HEK293T (cell line): ENCODE measurements around the gene CCT3.

Source experiments
- CTCF ChIA-PET: fragments of 350-600 bp; formaldehyde crosslinking; extraction: SDS; loops from one replicate; lab custom pipeline; 2021; ENCODE audit warnings: antibody characterized with exemption, inconsistent platforms; lab: Yijun Ruan, JAX
- POLR2A ChIA-PET: fragments of 350-600 bp; formaldehyde crosslinking; extraction: SDS; loops from one replicate; lab custom pipeline; 2020; ENCODE audit warnings: antibody characterized with exemption, inconsistent platforms; lab: Yijun Ruan, JAX
- DNase-seq: peaks from one replicate; pipeline ENCODE4 v3.0.0; 2012; ENCODE audit warnings: mixed read lengths; ENCODE audit errors: extremely low spot score
- ARNT ChIP-seq: fragments of 450-650 bp; IDR thresholded peaks from 2 replicates; pipeline ENCODE4 v1.6.1; 2017; ENCODE audit warnings: mild to moderate bottlenecking
- BHLHE40 ChIP-seq: fragments of 450-650 bp; IDR thresholded peaks from 2 replicates; pipeline ENCODE4 v1.6.1; 2016; ENCODE audit warnings: mild to moderate bottlenecking, moderate library complexity, borderline replicate concordance
- CTBP1 ChIP-seq: fragments of 450-650 bp; IDR thresholded peaks from 2 replicates; pipeline ENCODE4 v1.6.1; 2016; ENCODE audit warnings: borderline replicate concordance
- ELF4 ChIP-seq: fragments of 450-650 bp; IDR thresholded peaks from 2 replicates; pipeline ENCODE4 v1.6.1; 2017; ENCODE audit warnings: antibody characterized with exemption
- FOXA1 ChIP-seq: fragments of 450-650 bp; IDR thresholded peaks from 2 replicates; pipeline ENCODE4 v1.6.1; 2016; ENCODE audit warnings: mild to moderate bottlenecking
- FOXK2 ChIP-seq: fragments of 450-650 bp; IDR thresholded peaks from 2 replicates; pipeline ENCODE4 v1.6.1; 2016; ENCODE audit warnings: mild to moderate bottlenecking
- FOXM1 ChIP-seq: fragments of 450-650 bp; IDR thresholded peaks from 2 replicates; pipeline ENCODE4 v1.6.1; 2017; ENCODE audit warnings: mild to moderate bottlenecking, borderline replicate concordance
- HDGF ChIP-seq: fragments of 450-650 bp; IDR thresholded peaks from 2 replicates; pipeline ENCODE4 v1.6.1; 2017; ENCODE audit warnings: antibody characterized with exemption, borderline replicate concordance
- L3MBTL2 ChIP-seq: fragments of 450-650 bp; conservative IDR thresholded peaks from 2 replicates; pipeline ENCODE4 v1.6.1; 2016; ENCODE audit warnings: mild to moderate bottlenecking
- LEF1 ChIP-seq: fragments of 450-650 bp; IDR thresholded peaks from 2 replicates; pipeline ENCODE4 v1.6.1; 2017; ENCODE audit warnings: mild to moderate bottlenecking, borderline replicate concordance
- NFRKB ChIP-seq: fragments of 450-650 bp; IDR thresholded peaks from 2 replicates; pipeline ENCODE4 v1.6.1; 2016; ENCODE audit warnings: mild to moderate bottlenecking, moderate library complexity
- SP1 ChIP-seq: fragments of 450-650 bp; IDR thresholded peaks from 2 replicates; pipeline ENCODE4 v1.6.1; 2017
- SUZ12 ChIP-seq: fragments of 450-650 bp; IDR thresholded peaks from 2 replicates; pipeline ENCODE4 v1.6.1; 2016; ENCODE audit warnings: mild to moderate bottlenecking
- TARDBP ChIP-seq: fragments of 450-650 bp; IDR thresholded peaks from 2 replicates; pipeline ENCODE4 v1.6.1; 2016
- ZNF384 ChIP-seq: fragments of 450-650 bp; IDR thresholded peaks from 2 replicates; pipeline ENCODE4 v1.6.1; 2016
- TF ChIP-seq, protein P1 (sequence below): fragments of 450-650 bp; IDR thresholded peaks from 2 replicates; pipeline ENCODE4 v1.6.1; 2016

The CCT3 gene

GRCh38 chr1:156360534-156360933 is 22.4 kb upstream of the CCT3 start:
- no peak for DNase-seq
- ChIA-PET CTCF (interaction anchor here (0.7 to 0.9 kb wide), 2 partner anchors 24 to 97 kb away, joined by 3 to 4 read pairs; no protein-coding TSS in a partner anchor), POLR2A (interaction anchor here (3.0 kb wide), 1 partner anchor 78 kb away, joined by 10 read pairs; the partner anchor contains the start of gene SMG5)
- TF ChIP-seq TARDBP (no peak), SUZ12 (no peak), FOXM1 (no peak), NFRKB (no peak), ELF4 (no peak)
- TF ChIP-seq, protein P1, sequence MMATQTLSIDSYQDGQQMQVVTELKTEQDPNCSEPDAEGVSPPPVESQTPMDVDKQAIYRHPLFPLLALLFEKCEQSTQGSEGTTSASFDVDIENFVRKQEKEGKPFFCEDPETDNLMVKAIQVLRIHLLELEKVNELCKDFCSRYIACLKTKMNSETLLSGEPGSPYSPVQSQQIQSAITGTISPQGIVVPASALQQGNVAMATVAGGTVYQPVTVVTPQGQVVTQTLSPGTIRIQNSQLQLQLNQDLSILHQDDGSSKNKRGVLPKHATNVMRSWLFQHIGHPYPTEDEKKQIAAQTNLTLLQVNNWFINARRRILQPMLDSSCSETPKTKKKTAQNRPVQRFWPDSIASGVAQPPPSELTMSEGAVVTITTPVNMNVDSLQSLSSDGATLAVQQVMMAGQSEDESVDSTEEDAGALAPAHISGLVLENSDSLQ, result no peak

- DNase-seq, result peak; percentile 73
- no peak for TF ChIP-seq SUZ12
- no peak for TF ChIP-seq CTBP1
- no peak for TF ChIP-seq ARNT
- TF ChIP-seq FOXA1, result no peak
- TF ChIP-seq, protein P1, result no peak
- no peak for TF ChIP-seq ZNF384
- TF ChIP-seq L3MBTL2, result no peak
- no peak for TF ChIP-seq TARDBP
- POLR2A ChIA-PET, result interaction anchor here (1.4 to 3.0 kb wide), 2 partner anchors 11 to 77 kb away, joined by 3 to 10 read pairs; partner anchors contain the start of gene SMG5
- CTCF ChIA-PET, result interaction anchor here (0.6 to 1.9 kb wide), 6 partner anchors 11 to 323 kb away, joined by 3 to 6 read pairs (median 4); partner anchors contain the start of gene SMG5
Measured at GRCh38 chr1:156359973-156360372, 21.9 kb upstream of the CCT3 start.

GRCh38 chr1:156359249-156359648 is 21.2 kb upstream of the CCT3 start:
- no peak for TF ChIP-seq FOXA1
- no peak for TF ChIP-seq LEF1
- TF ChIP-seq SUZ12, result no peak
- no peak for TF ChIP-seq TARDBP
- no peak for TF ChIP-seq FOXK2
- no peak for TF ChIP-seq ARNT
- TF ChIP-seq FOXM1, result no peak
- TF ChIP-seq ELF4, result no peak
- no peak for TF ChIP-seq L3MBTL2
- TF ChIP-seq HDGF, result no peak
- no peak for TF ChIP-seq BHLHE40
- no peak for DNase-seq
- CTCF ChIA-PET, result interaction anchor here (0.5 to 1.9 kb wide), 16 partner anchors 12 to 330 kb away, joined by 3 to 12 read pairs (median 4); partner anchors contain the start of gene SMG5
- POLR2A ChIA-PET, result interaction anchor here (1.1 to 3.0 kb wide), 4 partner anchors 12 to 77 kb away, joined by 3 to 10 read pairs (median 4); partner anchors contain the start of genes CCT3, SMG5 and TSACC

DNA sequence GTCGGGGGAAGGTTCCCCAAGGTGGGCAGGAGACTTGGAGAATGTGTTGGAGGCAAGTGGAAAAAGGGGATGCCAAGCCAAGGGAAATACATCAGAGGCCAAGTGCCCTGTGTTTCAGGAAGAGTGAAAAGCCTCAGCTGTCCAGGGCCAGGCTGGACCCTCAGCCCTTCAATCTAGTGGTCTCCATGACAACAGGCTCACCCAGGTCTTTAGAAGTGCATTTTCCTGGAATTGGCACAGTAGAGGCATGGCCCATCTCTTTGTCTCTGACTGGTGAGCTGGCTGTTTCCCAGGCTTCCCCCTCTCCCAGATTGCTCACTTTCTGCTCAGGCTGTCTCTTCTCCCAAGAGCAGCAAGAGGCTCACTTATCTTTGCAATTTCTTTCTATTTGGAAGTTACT is 20.5 kb upstream of the CCT3 start:
- CTCF ChIA-PET, result interaction anchor here (0.5 to 1.9 kb wide), 12 partner anchors 13 to 331 kb away, joined by 3 to 12 read pairs (median 4); partner anchors contain the start of gene SMG5
- DNase-seq, result no peak
- POLR2A ChIA-PET, result interaction anchor here (1.1 to 3.0 kb wide), 4 partner anchors 11 to 76 kb away, joined by 3 to 10 read pairs (median 4); partner anchors contain the start of genes CCT3, SMG5 and TSACC
- TF ChIP-seq ELF4 (no peak), BHLHE40 (no peak), ARNT (no peak), SUZ12 (no peak), L3MBTL2 (no peak), SP1 (no peak), FOXK2 (no peak), NFRKB (no peak), FOXM1 (no peak), HDGF (no peak)
- TF ChIP-seq, protein P1, result no peak

GRCh38 chr1:156357977-156358376 is 19.9 kb upstream of the CCT3 start:
- ChIA-PET CTCF (interaction anchor here (1.0 to 1.9 kb wide), 4 partner anchors 15 to 229 kb away, joined by 4 to 12 read pairs (median 5); no protein-coding TSS in a partner anchor), POLR2A (interaction anchor here (1.4 to 3.0 kb wide), 2 partner anchors 20 to 75 kb away, joined by 4 to 10 read pairs; partner anchors contain the start of genes CCT3, SMG5 and TSACC)
- no peak for TF ChIP-seq HDGF
- TF ChIP-seq, protein P1, result no peak

GRCh38 chr1:156356875-156357534 is 18.9 kb upstream of the CCT3 start:
- DNase-seq, result peak; percentile 84
- ChIA-PET POLR2A (no interaction called here), CTCF (interaction anchor here (1.0 to 1.5 kb wide), 2 partner anchors 9 to 16 kb away, joined by 3 to 4 read pairs; no protein-coding TSS in a partner anchor)
- no peak for TF ChIP-seq SUZ12
- TF ChIP-seq BHLHE40, result no peak
- no peak for TF ChIP-seq FOXA1
- TF ChIP-seq SP1, result no peak
- TF ChIP-seq ARNT, result no peak
- TF ChIP-seq TARDBP, result no peak
- no peak for TF ChIP-seq HDGF
- TF ChIP-seq ELF4, result no peak
- TF ChIP-seq LEF1, result no peak
- no peak for TF ChIP-seq NFRKB
- no peak for TF ChIP-seq ZNF384
- no peak for TF ChIP-seq FOXM1
- TF ChIP-seq FOXK2, result no peak

More at GRCh38 chr1:156357977-156358376, 19.9 kb upstream of the CCT3 start:
- DNase-seq, result no peak
